Nephron (organoid): Measurements from ENCODE around the gene ZNF606.

Experiments
- H3K27ac Mint-ChIP-seq, 3 experiments: 2 replicates each; pipeline ENCODE4 v1.8.0; 2020; ENCODE audit warnings: mixed read lengths in 3 of 3, mild to moderate bottlenecking in 2 of 3, moderate library complexity in 1 of 3
- H3K27me3 Mint-ChIP-seq: 2 replicates; pipeline ENCODE4 v1.8.0; 2021; ENCODE audit warnings: low read depth, mild to moderate bottlenecking, moderate library complexity, mixed read lengths
- H3K36me3 Mint-ChIP-seq: 2 replicates; pipeline ENCODE4 v1.8.0; 2020; ENCODE audit warnings: low read depth, mixed read lengths
- H3K4me1 Mint-ChIP-seq: 2 replicates; pipeline ENCODE4 v1.8.0; 2020; ENCODE audit warnings: mixed read lengths
- H3K4me3 Mint-ChIP-seq, 3 experiments: 2 replicates each; pipeline ENCODE4 v1.8.0; 2020; ENCODE audit warnings: mild to moderate bottlenecking in 3 of 3, mixed read lengths in 3 of 3, moderate library complexity in 2 of 3
- H3K9me3 Mint-ChIP-seq: 2 replicates; pipeline ENCODE4 v1.8.0; 2020; ENCODE audit warnings: mixed read lengths
- TF ChIP-seq, protein P1 (sequence below), 3 experiments: fragments of 200-600 bp; sonication (generic); IDR thresholded peaks; one replicate each; pipeline ENCODE4 v1.5.0; 2021; ENCODE audit warnings: antibody characterized with exemption in 3 of 3; ENCODE audit not compliant: unreplicated experiment in 3 of 3

The ZNF606 gene

DNA sequence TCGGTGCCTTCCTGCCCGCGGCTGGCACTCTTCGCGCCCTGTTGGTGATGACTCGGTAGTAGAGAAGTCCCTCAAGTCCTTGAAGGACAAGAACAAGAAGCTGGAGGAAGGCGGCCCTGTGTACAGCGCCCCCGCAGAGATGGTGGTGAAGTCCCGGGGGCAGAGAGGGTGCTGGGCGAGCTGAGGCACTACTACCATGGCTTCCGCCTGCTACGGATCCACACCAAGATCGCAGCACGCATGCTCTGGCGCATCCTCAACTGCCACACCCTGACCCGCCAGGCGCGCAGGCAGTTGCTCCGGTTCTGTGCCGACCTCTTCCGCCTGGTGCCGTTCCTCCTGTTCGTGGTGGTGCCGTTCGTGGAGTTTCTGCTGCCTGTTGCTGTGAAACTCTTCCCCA, 42.3 kb upstream of the ZNF606 start:
- Mint-ChIP-seq H3K4me1 (no peaks in the 10 kb centered on the region), H3K27ac (no peak overlapping the region), H3K4me3 (no peak overlapping the region), H3K27me3 (no peaks in the 10 kb centered on the region), H3K36me3 (peaks cover 11% of the 10 kb centered on the region), H3K9me3 (peaks cover 53% of the 10 kb centered on the region)
- TF ChIP-seq, protein P1, sequence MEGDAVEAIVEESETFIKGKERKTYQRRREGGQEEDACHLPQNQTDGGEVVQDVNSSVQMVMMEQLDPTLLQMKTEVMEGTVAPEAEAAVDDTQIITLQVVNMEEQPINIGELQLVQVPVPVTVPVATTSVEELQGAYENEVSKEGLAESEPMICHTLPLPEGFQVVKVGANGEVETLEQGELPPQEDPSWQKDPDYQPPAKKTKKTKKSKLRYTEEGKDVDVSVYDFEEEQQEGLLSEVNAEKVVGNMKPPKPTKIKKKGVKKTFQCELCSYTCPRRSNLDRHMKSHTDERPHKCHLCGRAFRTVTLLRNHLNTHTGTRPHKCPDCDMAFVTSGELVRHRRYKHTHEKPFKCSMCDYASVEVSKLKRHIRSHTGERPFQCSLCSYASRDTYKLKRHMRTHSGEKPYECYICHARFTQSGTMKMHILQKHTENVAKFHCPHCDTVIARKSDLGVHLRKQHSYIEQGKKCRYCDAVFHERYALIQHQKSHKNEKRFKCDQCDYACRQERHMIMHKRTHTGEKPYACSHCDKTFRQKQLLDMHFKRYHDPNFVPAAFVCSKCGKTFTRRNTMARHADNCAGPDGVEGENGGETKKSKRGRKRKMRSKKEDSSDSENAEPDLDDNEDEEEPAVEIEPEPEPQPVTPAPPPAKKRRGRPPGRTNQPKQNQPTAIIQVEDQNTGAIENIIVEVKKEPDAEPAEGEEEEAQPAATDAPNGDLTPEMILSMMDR (IDR thresholded peaks at IDR 0.05; ENCODE audit: unreplicated experiment in 3 of 3) = no peak

GRCh38 chr19:58044391-58044790, 41.8 kb upstream of the ZNF606 start:
- no peaks in the 10 kb centered on the region for H3K4me1 Mint-ChIP-seq
- peaks cover 11% of the 10 kb centered on the region for H3K36me3 Mint-ChIP-seq
- TF ChIP-seq, protein P1 (IDR thresholded peaks at IDR 0.05; ENCODE audit: unreplicated experiment in 3 of 3) = no peak
- peaks cover 50% of the 10 kb centered on the region for H3K9me3 Mint-ChIP-seq
- no peak overlapping the region for H3K4me3 Mint-ChIP-seq
- H3K27me3 Mint-ChIP-seq = no peaks in the 10 kb centered on the region
- H3K27ac Mint-ChIP-seq = no peak overlapping the region

- H3K9me3 Mint-ChIP-seq = peaks cover 43% of the 10 kb centered on the region
- H3K27me3 Mint-ChIP-seq = no peaks in the 10 kb centered on the region
- TF ChIP-seq, protein P1 (IDR thresholded peaks at IDR 0.05; ENCODE audit: unreplicated experiment in 3 of 3) = no peak
- no peaks in the 10 kb centered on the region for H3K4me1 Mint-ChIP-seq
- peaks cover 8% of the 10 kb centered on the region for H3K36me3 Mint-ChIP-seq
- no peak overlapping the region for H3K4me3 Mint-ChIP-seq
- no peak overlapping the region for H3K27ac Mint-ChIP-seq
Observed at GRCh38 chr19:58042495-58043340, 40.1 kb upstream of the ZNF606 start.

DNA sequence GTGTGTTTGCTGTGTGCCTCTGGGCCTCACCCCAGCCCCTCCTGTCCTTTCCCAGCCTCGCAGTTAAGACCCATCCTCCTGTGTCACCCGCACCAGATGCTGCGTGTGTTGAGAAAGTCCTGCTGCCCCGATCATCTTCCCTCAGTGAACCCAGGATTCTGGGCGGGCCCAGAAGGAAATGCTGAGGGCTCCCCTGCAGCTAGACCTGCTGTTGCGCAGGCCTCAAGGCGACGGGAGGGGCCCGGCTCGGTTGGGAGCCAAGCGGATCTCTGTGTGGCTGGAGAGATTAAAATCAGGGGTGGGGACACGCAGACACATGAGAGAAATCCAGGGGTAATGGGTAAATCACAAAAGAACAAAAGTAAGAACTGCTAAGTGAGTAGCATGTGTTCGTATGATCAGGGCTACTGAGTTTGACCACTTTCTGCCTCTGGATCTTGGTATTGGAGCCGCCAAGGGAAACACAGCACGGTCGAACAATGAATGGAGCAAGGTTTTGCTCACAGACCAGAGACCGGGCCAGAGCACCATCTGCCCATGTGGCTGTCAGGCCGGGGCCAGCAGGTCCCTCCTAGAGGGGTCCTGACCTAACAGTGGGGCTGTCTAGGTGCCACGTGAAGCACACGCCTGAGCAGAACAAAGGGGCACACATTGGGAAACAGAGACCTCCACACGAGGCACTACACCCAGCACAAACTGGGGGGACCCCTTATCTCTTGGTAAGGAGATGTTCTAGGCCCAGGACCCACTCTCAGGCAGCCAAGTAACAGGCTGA, 38.3 kb upstream of the ZNF606 start:
- Mint-ChIP-seq H3K27me3 (no peaks in the 10 kb centered on the region), H3K4me1 (no peaks in the 10 kb centered on the region), H3K27ac (no peak overlapping the region)

GRCh38 chr19:58038688-58039204, 36.1 kb upstream of the ZNF606 start:
- peaks cover 20% of the 10 kb centered on the region for H3K36me3 Mint-ChIP-seq
- no peak overlapping the region for H3K4me3 Mint-ChIP-seq
- H3K27me3 Mint-ChIP-seq = peaks cover 5% of the 10 kb centered on the region
- no peak overlapping the region for H3K27ac Mint-ChIP-seq
- TF ChIP-seq, protein P1 (IDR thresholded peaks at IDR 0.05; ENCODE audit: unreplicated experiment in 3 of 3) = no peak
- no peaks in the 10 kb centered on the region for H3K4me1 Mint-ChIP-seq
- peaks cover 42% of the 10 kb centered on the region for H3K9me3 Mint-ChIP-seq

More for the DNA sequence above, 38.3 kb upstream of the ZNF606 start:
- peaks cover 40% of the 10 kb centered on the region for H3K9me3 Mint-ChIP-seq
- TF ChIP-seq, protein P1 (IDR thresholded peaks at IDR 0.05; ENCODE audit: unreplicated experiment in 3 of 3) = no peak
- no peak overlapping the region for H3K4me3 Mint-ChIP-seq
- peaks cover 10% of the 10 kb centered on the region for H3K36me3 Mint-ChIP-seq
